Endothelial cell of umbilical vein (primary cell): ENCODE data around the gene SLC46A1. TPM values are rescaled to one million over a fixed set of nuclear protein-coding genes. Genes with fewer than 3 reads are reported as not detected.

Source experiments
- BruUV-seq: library from RNA; stranded (reverse); fragments of 400-500 nt; replicated peaks from 2 replicates; lab custom pipeline; 2021; lab: Mats Ljungman, UMichigan
- CTCF ChIA-PET: fragments of 300-600, 350-600 bp; sonication (Branson Sonifier 250); formaldehyde crosslinking; loops from one replicate; lab custom pipeline; 2021; ENCODE audit warnings: antibody characterized with exemption, inconsistent platforms; lab: Charles Lee
- POLR2A ChIA-PET: fragments of 300-600, 350-600 bp; sonication (Branson Sonifier 250); formaldehyde crosslinking; loops from one replicate; lab custom pipeline; 2021; ENCODE audit warnings: antibody characterized with exemption, inconsistent platforms; lab: Charles Lee
- DNase-seq: peaks from one replicate; pipeline ENCODE4 v3.0.0-alpha.2; 2011; ENCODE audit warnings: low read depth, low spot score
- FAIRE-seq: peaks from 2 replicates; lab custom pipeline; 2011; peaks lifted over from hg19 to GRCh38; lab: Jason Lieb, UNC
- H2AFZ ChIP-seq: 2 replicates; pipeline ENCODE4 v1.6.0; 2012; ENCODE audit warnings: low read depth, low read length, control low read depth, inconsistent platforms
- H3K27ac ChIP-seq: 2 replicates; pipeline ENCODE4 v1.5.1; 2011; ENCODE audit warnings: low read depth, mild to moderate bottlenecking, control low read depth, low read length, moderate library complexity; ENCODE audit not compliant: insufficient read depth
- H3K27me3 ChIP-seq, 2 experiments: 2 replicates each; pipeline versions ENCODE4 v1.6.0 to v1.6.1; 2011; ENCODE audit warnings: low read length in 2 of 2, mixed read lengths in 1 of 2; ENCODE audit not compliant: control insufficient read depth in 2 of 2, insufficient read depth in 2 of 2
- H3K36me3 ChIP-seq, 2 experiments: 2 replicates in 1 of 2; 3 replicates in 1 of 2; pipeline ENCODE4 v1.5.1; 2011; ENCODE audit warnings: low read length in 2 of 2, mild to moderate bottlenecking in 1 of 2, moderate library complexity in 1 of 2; ENCODE audit not compliant: control insufficient read depth in 2 of 2, insufficient read depth in 2 of 2; ENCODE audit errors: extremely low read depth in 1 of 2
- H3K4me1 ChIP-seq: 3 replicates; pipeline ENCODE4 v1.5.1; 2011; ENCODE audit warnings: mild to moderate bottlenecking, low read length; ENCODE audit not compliant: control insufficient read depth, insufficient read depth; ENCODE audit errors: extremely low read depth
- H3K4me2 ChIP-seq: 2 replicates; pipeline ENCODE4 v1.6.1; 2011; ENCODE audit warnings: low read length, control low read depth, mixed read lengths; ENCODE audit not compliant: insufficient read depth
- H3K4me3 ChIP-seq, 3 experiments: fragments of 200-600 bp in 1 of 3; sonication (generic), shearing (Covaris generic) in 1 of 3; replicated peaks in 1 of 3; 2 replicates each; pipeline ENCODE4 v1.5.1; 2011 to 2016; ENCODE audit warnings: control low read depth in 3 of 3, low read length in 3 of 3, mild to moderate bottlenecking in 2 of 3, inconsistent platforms in 1 of 3, low read depth in 1 of 3, moderate library complexity in 1 of 3; ENCODE audit not compliant: insufficient read depth in 1 of 3
- H3K79me2 ChIP-seq: 2 replicates; pipeline ENCODE4 v1.6.0; 2012; ENCODE audit warnings: low read length, inconsistent platforms; ENCODE audit not compliant: control insufficient read depth, insufficient read depth
- H3K9ac ChIP-seq: replicated peaks from 2 replicates; pipeline ENCODE3; 2011; ENCODE audit warnings: low read length, control low read depth; ENCODE audit not compliant: insufficient read depth; ENCODE audit errors: extremely low read depth
- H3K9me1 ChIP-seq: replicated peaks from 3 replicates; pipeline ENCODE4 v1.6.0; 2011; ENCODE audit warnings: mild to moderate bottlenecking, low read length; ENCODE audit not compliant: control insufficient read depth, insufficient read depth; ENCODE audit errors: extremely low read depth
- H3K9me3 ChIP-seq: replicated peaks from 2 replicates; pipeline ENCODE4 v1.5.1; 2012; ENCODE audit warnings: low read length, inconsistent platforms; ENCODE audit not compliant: control insufficient read depth, insufficient read depth
- H4K20me1 ChIP-seq: replicated peaks from 2 replicates; pipeline ENCODE3; 2011; ENCODE audit warnings: mild to moderate bottlenecking, low read length; ENCODE audit not compliant: control insufficient read depth, insufficient read depth; ENCODE audit errors: extremely low read depth
- EZH2 ChIP-seq: IDR thresholded peaks from 2 replicates; pipeline ENCODE4 v1.6.1; 2012; ENCODE audit warnings: borderline replicate concordance, low read depth, mild to moderate bottlenecking, moderate library complexity, low read length, inconsistent platforms; ENCODE audit not compliant: severe bottlenecking
- FOS ChIP-seq: IDR thresholded peaks from 2 replicates; pipeline ENCODE4 v1.6.1; 2011; ENCODE audit warnings: mild to moderate bottlenecking, low read length, moderate library complexity, borderline replicate concordance; ENCODE audit not compliant: insufficient read depth
- GATA2 ChIP-seq: IDR thresholded peaks from 2 replicates; pipeline ENCODE4 v1.7.0; 2011; ENCODE audit warnings: low read depth, mild to moderate bottlenecking, moderate library complexity, mixed read lengths, low read length; ENCODE audit not compliant: insufficient read length, insufficient read depth
- JUN ChIP-seq: IDR thresholded peaks from 2 replicates; pipeline ENCODE4 v1.6.1; 2011; ENCODE audit warnings: borderline replicate concordance, low read depth; ENCODE audit not compliant: insufficient read length, insufficient read depth
- MYC ChIP-seq: IDR thresholded peaks from one replicate; pipeline ENCODE4 v1.6.1; 2011; ENCODE audit warnings: mild to moderate bottlenecking, low read depth, low read length
- POLR2A ChIP-seq: IDR thresholded peaks from 2 replicates; pipeline ENCODE4 v1.6.1; 2012; ENCODE audit warnings: low read depth, mild to moderate bottlenecking, control low read depth, low read length
- POLR2AphosphoS5 ChIP-seq: IDR thresholded peaks from 2 replicates; pipeline ENCODE4 v1.6.1; 2012; ENCODE audit warnings: low read depth, mild to moderate bottlenecking, control low read depth, low read length, moderate library complexity; ENCODE audit not compliant: insufficient read depth
- dilution Hi-C: fragments of 300-500 bp; cut with MboI; formaldehyde crosslinking; loops from one replicate; pipeline ENCODE4 v1.15.0; 2019; ENCODE audit warnings: low sequenced_read_pairs; ENCODE audit not compliant: extremely low pct_ligation_motif_present
- intact Hi-C: fragments of 100-400 bp; cut with micrococcal nuclease; formaldehyde crosslinking; loops from one replicate; pipeline ENCODE4 v1.10.0; 2022
- polyA plus RNA-seq, 4 experiments: library from polyadenylated mRNA; depleted of rRNA in 3 of 4; stranded (reverse) in 3 of 4; unstranded in 1 of 4; fragments of >200 nt; gene quantifications; 2 replicates each; pipeline versions ENCODE4 v1.2.1 to v1.2.3, GENCODE V29; 2011 to 2012; ENCODE audit warnings: missing spikeins in 1 of 4
- total RNA-seq: library from RNA; stranded (reverse); gene quantifications from 2 replicates; pipeline ENCODE4 v1.2.3, GENCODE V29; 2021
- TF ChIP-seq, protein P1 (sequence below), 2 donors: IDR thresholded peaks; 1 replicate in 1 of 2; 2 replicates in 1 of 2; pipeline ENCODE4 v1.5.1; 2011; ENCODE audit warnings: low read length in 2 of 2, mild to moderate bottlenecking in 2 of 2, moderate library complexity in 2 of 2, control low read depth in 1 of 2, inconsistent platforms in 1 of 2, low read depth in 1 of 2; ENCODE audit not compliant: insufficient read depth in 1 of 2; ENCODE audit errors: extremely low read depth in 1 of 2
- TF ChIP-seq, protein P2 (sequence below): IDR thresholded peaks from 2 replicates; pipeline ENCODE4 v1.6.1; 2011; ENCODE audit not compliant: insufficient read depth, insufficient read length

Gene SLC46A1
- total and polyA plus RNA-seq, 2 donors (not counting 3 experiments of a cell fraction or from before 2014, with no cell fraction given) = 2.6 to 4.1 TPM

DNA sequence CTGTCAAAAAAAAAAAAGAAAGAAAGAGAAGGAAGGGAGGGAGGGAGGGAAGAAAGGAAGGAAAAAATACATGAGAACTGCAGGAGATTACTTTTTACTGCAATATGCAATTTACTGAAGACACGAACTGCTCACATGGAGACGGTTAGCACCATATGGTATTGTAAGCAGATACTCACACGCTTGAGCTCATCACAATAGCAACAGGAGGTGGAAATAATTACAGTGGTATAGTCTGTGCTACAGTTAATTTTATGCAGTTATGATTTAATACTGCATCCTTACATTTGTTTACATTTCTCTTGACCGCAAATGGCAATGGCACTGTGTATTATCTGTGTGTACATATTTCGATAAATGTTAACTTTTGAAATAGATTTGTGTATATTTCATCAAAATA, 21.4 kb upstream of the SLC46A1 start:
- intact Hi-C loops = no loop called here
- Histone ChIP-seq H3K4me3 (no peak overlapping the region), H3K79me2 (no peaks in the 10 kb centered on the region), H3K9me3 (no peaks in the 10 kb centered on the region), H3K27ac (no peak overlapping the region), H3K4me2 (no peak overlapping the region), H3K27me3 (peaks cover 0 to 4% of the 10 kb centered on the region in 2 experiments), H3K4me1 (no peaks in the 10 kb centered on the region), H2AFZ (no peak overlapping the region), H4K20me1 (no peaks in the 10 kb centered on the region), H3K9ac (no peak overlapping the region), H3K36me3 (no peaks in the 10 kb centered on the region), H3K9me1 (no peaks in the 10 kb centered on the region)
- BruUV-seq = no TSS peak
- no peak for FAIRE-seq
- TF ChIP-seq POLR2AphosphoS5 = no peak
- no peak for TF ChIP-seq EZH2
- TF ChIP-seq GATA2 = no peak
- TF ChIP-seq, protein P1, sequence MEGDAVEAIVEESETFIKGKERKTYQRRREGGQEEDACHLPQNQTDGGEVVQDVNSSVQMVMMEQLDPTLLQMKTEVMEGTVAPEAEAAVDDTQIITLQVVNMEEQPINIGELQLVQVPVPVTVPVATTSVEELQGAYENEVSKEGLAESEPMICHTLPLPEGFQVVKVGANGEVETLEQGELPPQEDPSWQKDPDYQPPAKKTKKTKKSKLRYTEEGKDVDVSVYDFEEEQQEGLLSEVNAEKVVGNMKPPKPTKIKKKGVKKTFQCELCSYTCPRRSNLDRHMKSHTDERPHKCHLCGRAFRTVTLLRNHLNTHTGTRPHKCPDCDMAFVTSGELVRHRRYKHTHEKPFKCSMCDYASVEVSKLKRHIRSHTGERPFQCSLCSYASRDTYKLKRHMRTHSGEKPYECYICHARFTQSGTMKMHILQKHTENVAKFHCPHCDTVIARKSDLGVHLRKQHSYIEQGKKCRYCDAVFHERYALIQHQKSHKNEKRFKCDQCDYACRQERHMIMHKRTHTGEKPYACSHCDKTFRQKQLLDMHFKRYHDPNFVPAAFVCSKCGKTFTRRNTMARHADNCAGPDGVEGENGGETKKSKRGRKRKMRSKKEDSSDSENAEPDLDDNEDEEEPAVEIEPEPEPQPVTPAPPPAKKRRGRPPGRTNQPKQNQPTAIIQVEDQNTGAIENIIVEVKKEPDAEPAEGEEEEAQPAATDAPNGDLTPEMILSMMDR (IDR thresholded peaks at IDR 0.05; ENCODE audit: extremely low read depth in 1 of 2, insufficient read depth in 1 of 2, low read depth in 1 of 2, low read length in 2 of 2) = no peak
- no peak for TF ChIP-seq MYC
- no peak for TF ChIP-seq JUN
- no peak for TF ChIP-seq POLR2A
- no peak for TF ChIP-seq FOS
- TF ChIP-seq, protein P2, sequence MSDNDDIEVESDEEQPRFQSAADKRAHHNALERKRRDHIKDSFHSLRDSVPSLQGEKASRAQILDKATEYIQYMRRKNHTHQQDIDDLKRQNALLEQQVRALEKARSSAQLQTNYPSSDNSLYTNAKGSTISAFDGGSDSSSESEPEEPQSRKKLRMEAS = no peak
- dilution Hi-C loops = no loop called here
- POLR2A ChIA-PET = no interaction called here
- CTCF ChIA-PET = no interaction called here
- DNase-seq = no peak
